Body of pancreas (tissue), 4 donors: ENCODE measurements around the gene PAOX.

Source experiments
- CTCF ChIP-seq, 7 experiments: fragments of 450-650 bp in 4 of 7; fragments of 200-600 bp in 3 of 7; sonication (generic) in 3 of 7; IDR thresholded peaks; one replicate each; pipeline ENCODE4 v1.5.1; 2016 to 2019; ENCODE audit warnings: antibody characterized with exemption in 7 of 7
- POLR2A ChIP-seq, 3 donors: fragments of 450-650 bp; IDR thresholded peaks; one replicate each; pipeline ENCODE4 v1.6.1; 2016; ENCODE audit warnings: antibody characterized with exemption in 3 of 3, mild to moderate bottlenecking in 2 of 3

DNA sequence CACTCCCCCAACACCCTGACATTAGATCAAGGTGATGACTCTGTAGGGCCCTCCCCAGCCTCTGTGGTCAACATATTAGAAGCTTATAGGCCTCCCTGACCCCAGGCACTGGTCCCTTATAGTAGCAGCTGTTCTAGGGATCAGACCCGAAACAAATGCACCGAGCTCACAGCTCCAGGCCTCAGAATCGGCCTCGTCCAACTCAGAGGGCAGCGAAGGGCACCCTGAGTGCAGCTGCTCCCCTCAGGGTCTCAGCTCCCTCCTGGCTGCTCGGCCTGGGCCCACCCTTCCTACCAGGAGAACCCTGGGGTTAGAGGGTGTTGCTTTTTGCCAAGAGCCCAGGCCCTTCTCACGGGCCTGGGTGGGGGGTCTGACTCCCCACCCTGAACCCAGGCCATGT, 10.9 kb upstream of the PAOX start:
- TF ChIP-seq CTCF (IDR thresholded peaks at IDR 0.05): no peak
- TF ChIP-seq POLR2A (IDR thresholded peaks at IDR 0.05): no peak
